Esophagus squamous epithelium (tissue), 4 donors: Measurements from ENCODE around the gene GSG1.

Source experiments
- CTCF ChIP-seq, 6 experiments: fragments of 450-650 bp in 4 of 6; fragments of 200-600 bp in 2 of 6; sonication (generic) in 2 of 6; IDR thresholded peaks; one replicate each; pipeline ENCODE4 v1.5.1; 2016 to 2019; ENCODE audit warnings: antibody characterized with exemption in 6 of 6, mild to moderate bottlenecking in 4 of 6, moderate library complexity in 4 of 6
- POLR2A ChIP-seq, 4 donors: fragments of 450-650 bp; IDR thresholded peaks; one replicate each; pipeline ENCODE4 v1.6.1; 2017; ENCODE audit warnings: antibody characterized with exemption in 4 of 4, mild to moderate bottlenecking in 4 of 4, moderate library complexity in 3 of 4

- no peak for TF ChIP-seq CTCF (IDR thresholded peaks at IDR 0.05)
- TF ChIP-seq POLR2A (IDR thresholded peaks at IDR 0.05) = no peak
Observed at GRCh38 chr12:13062669-13063068, 40.8 kb downstream of the GSG1 start.
